Amniotic epithelial cell (primary cell): ENCODE measurements around the gene CSF2RB.

Experiments
- DNase-seq: peaks from one replicate; pipeline ENCODE4 v3.0.0-alpha.2; 2010; ENCODE audit warnings: low read depth

CSF2RB gene

DNA sequence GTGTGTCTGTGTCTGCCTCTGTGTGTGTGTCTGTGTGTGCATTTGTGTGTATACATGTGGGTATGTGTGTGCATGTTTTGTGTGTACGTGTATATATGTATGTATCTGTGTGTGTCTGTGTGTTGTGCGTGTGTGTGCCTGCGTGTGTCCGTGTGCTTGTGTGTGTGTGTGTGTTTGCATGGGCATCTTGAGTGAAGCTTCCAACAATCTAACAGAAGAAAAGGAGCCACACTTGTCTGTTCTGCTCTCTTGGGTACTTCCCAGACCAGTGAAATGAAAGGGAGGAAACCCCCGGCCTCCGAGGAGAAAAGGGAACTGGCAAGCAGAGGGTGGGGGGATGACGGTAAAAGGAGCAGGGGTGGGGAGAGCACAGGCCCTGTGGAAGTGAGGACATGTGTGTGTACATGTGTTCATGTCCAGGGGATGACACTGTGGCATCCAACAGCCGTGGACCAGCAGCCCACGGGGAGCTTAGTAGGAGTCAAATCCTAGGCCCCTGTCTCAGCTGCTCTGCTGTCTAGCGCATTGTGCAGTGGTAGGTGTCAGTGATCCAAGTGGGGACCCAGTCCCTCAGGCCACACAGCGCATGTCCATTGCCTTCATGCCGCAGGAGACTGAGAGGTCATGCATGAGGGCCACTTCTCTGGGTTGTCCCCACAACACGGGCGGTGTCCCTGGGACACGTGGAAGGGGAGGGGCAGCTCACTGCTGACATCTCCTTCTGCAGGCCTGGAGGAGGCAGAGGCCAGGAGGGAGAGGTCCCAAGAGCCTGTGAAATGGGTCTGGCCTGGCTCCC, 8.1 kb downstream of the CSF2RB start:
- no peak for DNase-seq

DNA sequence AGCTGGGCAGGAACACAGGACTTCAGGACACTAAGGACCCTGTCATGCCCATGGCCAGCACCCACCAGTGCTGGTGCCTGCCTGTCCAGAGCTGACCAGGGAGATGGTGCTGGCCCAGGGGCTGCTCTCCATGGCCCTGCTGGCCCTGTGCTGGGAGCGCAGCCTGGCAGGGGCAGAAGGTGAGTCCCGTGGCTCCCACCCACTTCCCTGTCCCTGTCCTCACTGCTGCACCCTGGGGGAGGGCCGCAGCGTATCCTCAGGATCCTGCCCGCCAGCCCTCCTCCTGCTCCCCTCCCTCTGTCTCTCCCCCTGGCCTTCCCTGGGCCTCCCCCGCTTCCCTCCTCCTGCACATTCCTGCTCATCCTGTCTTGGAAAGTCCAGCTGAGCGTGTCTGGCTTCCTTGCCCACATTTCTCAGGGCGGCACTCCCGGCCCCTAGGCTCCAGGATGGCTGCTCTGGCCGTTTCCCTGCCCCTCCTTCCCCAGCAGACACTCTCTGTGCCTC, 8.7 kb downstream of the CSF2RB start:
- peak; percentile 19 for DNase-seq

GRCh38 chr22:36922711-36923110, 9.3 kb downstream of the CSF2RB start:
- DNase-seq, result no peak

GRCh38 chr22:36923131-36923788, 9.8 kb downstream of the CSF2RB start:
- DNase-seq, result no peak

- no peak for DNase-seq
Observed at GRCh38 chr22:36924151-36924698, 10.8 kb downstream of the CSF2RB start.

- no peak for DNase-seq
Observed at GRCh38 chr22:36925388-36926290, 12.2 kb downstream of the CSF2RB start.

DNA sequence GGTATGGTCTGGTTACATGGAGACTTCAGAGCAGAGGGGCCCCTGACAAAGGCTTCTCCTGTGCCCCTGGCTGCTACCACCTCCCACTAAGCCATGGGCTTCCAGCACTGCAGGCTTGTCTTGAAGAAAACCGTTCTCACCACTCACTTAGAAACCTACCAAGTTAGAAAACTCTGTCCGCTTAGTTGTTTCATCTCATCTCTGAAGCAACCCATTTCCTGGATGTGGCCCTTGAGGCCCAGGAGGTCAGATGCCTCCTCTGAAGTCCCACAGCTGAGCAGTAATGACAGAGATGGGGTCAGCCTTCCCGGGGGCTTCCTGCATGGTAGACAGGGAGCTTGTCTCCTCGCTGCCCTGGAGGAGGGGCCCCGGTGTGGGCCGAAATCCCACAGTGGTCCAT, 12.9 kb downstream of the CSF2RB start:
- no peak for DNase-seq

GRCh38 chr22:36926721-36927435, 13.4 kb downstream of the CSF2RB start:
- no peak for DNase-seq

GRCh38 chr22:36927671-36928070, 14.2 kb downstream of the CSF2RB start:
- DNase-seq, result no peak

DNA sequence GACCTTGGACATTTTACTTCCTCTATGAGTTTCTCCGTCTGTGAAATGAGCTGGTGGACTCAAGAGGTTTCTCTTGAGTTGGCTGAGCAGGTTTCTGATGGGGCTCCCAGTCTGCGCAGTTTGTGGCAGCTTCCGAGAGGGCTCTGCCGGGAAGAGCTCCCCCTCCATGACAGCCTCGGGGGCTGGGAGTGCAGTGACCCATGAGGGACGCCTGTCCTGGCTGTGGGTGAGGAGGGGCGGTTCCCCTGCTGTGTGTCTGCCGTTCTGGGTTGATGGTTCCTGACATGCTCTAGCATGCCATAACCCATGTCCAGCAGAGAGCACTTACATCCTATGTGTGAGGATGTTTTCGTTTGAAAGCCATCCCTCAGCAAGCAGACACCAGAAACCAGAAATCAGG, 14.8 kb downstream of the CSF2RB start:
- no peak for DNase-seq

DNA sequence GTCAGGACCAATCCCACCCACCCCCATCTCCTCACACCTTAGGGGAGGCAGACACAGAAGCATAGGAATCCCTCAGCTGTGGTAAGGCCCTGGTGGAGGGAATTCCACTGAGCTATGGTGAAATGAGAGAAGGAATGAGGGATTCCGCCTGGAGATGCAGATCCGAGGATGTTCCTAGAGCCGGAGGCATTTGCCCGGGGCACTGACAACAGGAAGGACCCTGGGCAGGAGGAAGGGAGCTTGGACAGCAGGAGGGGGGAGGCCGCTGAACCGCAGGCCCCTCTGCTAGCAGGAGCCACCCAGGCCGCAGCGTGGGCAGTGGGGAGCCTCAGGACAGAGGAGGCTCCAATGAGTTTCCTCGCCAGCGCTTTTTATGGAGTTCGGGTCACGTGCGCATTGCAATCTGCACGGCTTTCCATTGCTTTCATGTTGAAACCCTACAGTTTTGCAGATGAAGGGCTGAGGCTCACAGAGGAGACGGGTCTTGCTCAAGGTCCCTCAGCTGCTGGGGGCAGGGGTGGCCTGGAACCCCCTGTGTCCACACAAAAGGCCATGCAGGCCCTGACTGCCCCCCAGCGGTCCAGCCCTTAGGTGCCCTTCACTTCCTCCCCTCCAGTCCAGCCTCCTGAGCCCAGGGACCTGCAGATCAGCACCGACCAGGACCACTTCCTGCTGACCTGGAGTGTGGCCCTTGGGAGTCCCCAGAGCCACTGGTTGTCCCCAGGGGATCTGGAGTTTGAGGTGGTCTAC, 15.5 kb downstream of the CSF2RB start:
- no peak for DNase-seq

DNA sequence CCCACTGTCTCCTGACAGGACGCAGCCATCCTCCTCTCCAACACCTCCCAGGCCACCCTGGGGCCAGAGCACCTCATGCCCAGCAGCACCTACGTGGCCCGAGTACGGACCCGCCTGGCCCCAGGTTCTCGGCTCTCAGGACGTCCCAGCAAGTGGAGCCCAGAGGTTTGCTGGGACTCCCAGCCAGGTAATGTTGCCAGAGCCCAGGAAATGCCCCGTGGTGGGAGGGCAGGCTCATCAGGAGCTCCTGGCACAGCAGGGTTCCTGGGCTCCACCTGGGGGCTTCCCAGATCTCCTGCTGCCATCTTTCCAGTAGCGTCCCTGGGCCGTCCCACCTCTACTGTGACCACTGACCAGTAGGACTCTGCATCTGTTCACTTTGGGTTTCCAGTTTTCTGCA, 16.2 kb downstream of the CSF2RB start:
- no peak for DNase-seq

DNA sequence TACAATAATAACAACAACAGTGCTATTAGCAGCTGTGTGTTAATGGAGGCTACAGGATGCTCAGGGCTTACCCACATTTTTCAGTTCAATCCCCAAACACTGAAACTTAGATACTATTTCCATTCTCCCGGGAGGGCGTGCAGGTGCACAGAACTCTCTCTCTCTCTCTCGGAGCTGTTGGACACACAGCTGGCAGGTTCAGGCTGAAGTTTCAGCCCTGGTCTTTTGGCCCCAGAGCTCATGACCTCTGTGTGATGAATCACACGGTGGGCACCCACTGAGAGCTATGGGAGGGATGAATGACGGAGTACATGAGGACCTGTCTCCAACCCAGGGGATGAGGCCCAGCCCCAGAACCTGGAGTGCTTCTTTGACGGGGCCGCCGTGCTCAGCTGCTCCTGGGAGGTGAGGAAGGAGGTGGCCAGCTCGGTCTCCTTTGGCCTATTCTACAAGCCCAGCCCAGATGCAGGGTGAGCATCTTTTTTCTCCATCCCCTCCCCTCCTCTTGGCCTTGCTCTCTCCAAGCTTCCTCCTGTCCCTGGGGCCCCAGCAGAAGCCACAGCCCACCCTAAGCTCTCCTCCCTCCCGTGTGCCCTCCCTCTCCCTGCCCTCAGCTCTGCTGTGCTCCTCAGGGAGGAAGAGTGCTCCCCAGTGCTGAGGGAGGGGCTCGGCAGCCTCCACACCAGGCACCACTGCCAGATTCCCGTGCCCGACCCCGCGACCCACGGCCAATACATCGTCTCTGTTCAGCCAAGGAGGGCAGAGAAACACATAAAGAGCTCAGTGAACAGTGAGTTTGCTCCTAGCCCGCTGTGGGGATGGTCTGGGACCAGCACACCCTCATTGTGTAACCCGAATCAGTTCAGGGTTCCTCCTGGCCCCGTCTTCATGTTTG, 16.9 kb downstream of the CSF2RB start:
- DNase-seq, result no peak

DNA sequence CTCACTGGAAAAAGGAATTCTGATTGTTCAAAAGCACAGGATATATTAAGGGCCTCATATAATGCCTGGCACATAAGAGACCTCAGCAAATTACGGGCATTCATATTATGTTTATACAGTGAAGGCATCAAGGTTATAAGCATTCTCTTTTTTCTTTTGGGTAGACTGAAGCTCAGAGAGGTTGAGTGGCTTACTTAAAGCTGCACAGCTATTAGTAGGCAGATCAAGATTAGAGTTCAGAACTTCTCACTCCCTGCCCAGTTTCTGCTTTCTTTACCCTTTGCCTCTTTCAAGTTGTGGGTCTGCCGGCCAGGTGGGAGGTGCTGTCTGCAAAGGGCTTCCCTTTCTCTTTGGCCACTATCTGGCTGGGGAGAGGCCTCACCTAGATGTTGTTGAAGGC, 18.0 kb downstream of the CSF2RB start:
- DNase-seq, result no peak

GRCh38 chr22:36933629-36934417, 20.4 kb downstream of the CSF2RB start:
- DNase-seq, result no peak

- DNase-seq, result no peak
Observed at GRCh38 chr22:36934418-36935312, 21.2 kb downstream of the CSF2RB start.

GRCh38 chr22:36935313-36935610, 21.8 kb downstream of the CSF2RB start:
- DNase-seq, result no peak

DNA sequence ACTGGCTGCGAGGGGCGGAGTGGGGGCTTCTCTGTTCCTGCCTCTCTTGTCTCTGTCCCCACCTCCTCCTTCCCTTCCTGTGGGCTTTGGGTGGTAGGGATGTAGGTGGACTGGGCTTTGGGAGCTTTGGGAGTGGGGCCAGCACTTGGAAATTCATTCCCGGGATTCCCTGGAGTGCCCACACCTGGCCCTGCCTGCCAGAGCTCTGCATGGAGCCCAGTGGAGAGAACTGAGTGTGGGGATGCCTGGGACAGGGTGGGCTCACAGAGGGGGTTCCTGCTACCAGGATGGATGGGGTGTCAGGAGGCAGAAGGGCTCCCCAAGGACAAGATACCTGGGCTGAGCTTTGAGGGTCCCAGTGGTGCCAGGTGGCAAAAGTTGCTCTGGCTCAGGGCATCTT, 22.3 kb downstream of the CSF2RB start:
- DNase-seq, result no peak
